Panc1 (cell line): ENCODE measurements around the gene EHBP1. TPM values are rescaled to one million over a fixed set of nuclear protein-coding genes. Genes with fewer than 3 reads are reported as not detected.

Experiments
- ATAC-seq: fragments of 200-7000 bp; cut with Tn5 transposase; 2 replicates; pipeline ENCODE4 v1.9.1; 2020; ENCODE audit warnings: mild to moderate bottlenecking, moderate library complexity
- BruUV-seq: library from RNA; stranded (reverse); fragments of 400-500 nt; replicated peaks from 2 replicates; lab custom pipeline; 2021; lab: Mats Ljungman, UMichigan
- CTCF ChIA-PET: fragments of 300-600 bp; sonication (Branson Sonifier 250); formaldehyde crosslinking; loops from one replicate; lab custom pipeline; 2022; ENCODE audit warnings: antibody characterized with exemption; lab: Charles Lee
- POLR2A ChIA-PET: fragments of 300-600 bp; sonication (Branson Sonifier 250); formaldehyde crosslinking; loops from one replicate; lab custom pipeline; 2022; ENCODE audit warnings: antibody characterized with exemption; lab: Charles Lee
- DNase-seq: peaks from one replicate; pipeline ENCODE4 v3.0.0-alpha.2; 2010; ENCODE audit warnings: low read depth, low spot score
- H3K27ac ChIP-seq: 2 replicates; pipeline ENCODE4 v1.5.1; 2011; ENCODE audit warnings: mild to moderate bottlenecking, low read length, inconsistent platforms
- H3K27me3 ChIP-seq: fragments of 200-500 bp; sonication (Bioruptor generic); 2 replicates; pipeline ENCODE4 v1.6.0; 2014; ENCODE audit warnings: low read length, inconsistent platforms; ENCODE audit not compliant: control insufficient read depth, insufficient read depth
- H3K36me3 ChIP-seq: fragments of 200-500 bp; sonication (Bioruptor generic); 2 replicates; pipeline ENCODE4 v1.5.1; 2014; ENCODE audit warnings: inconsistent platforms, mild to moderate bottlenecking, low read length, moderate library complexity; ENCODE audit not compliant: control insufficient read depth, insufficient read depth
- H3K4me1 ChIP-seq: 2 replicates; pipeline ENCODE4 v1.5.1; 2011; ENCODE audit warnings: inconsistent platforms, mild to moderate bottlenecking, low read length, moderate library complexity; ENCODE audit not compliant: control insufficient read depth, insufficient read depth
- H3K4me3 ChIP-seq, 2 experiments: 2 replicates each; pipeline ENCODE4 v1.5.1; 2011 to 2012; ENCODE audit warnings: low read depth in 2 of 2, low read length in 2 of 2, mild to moderate bottlenecking in 2 of 2, inconsistent platforms in 1 of 2, moderate library complexity in 1 of 2
- H3K9me3 ChIP-seq: fragments of 200-500 bp; sonication (Bioruptor generic); 2 replicates; pipeline ENCODE4 v1.5.1; 2014; ENCODE audit warnings: low read depth, mild to moderate bottlenecking, inconsistent platforms, low read length, moderate library complexity; ENCODE audit not compliant: control insufficient read depth, insufficient read depth
- CTCF ChIP-seq: fragments of 450-650 bp; IDR thresholded peaks from 2 replicates; pipeline ENCODE4 v1.5.1; 2017; ENCODE audit warnings: mild to moderate bottlenecking
- POLR2AphosphoS5 ChIP-seq: IDR thresholded peaks from 2 replicates; pipeline ENCODE4 v1.6.1; 2012; ENCODE audit warnings: mild to moderate bottlenecking, low read depth, low read length, moderate library complexity
- REST ChIP-seq, 2 experiments: IDR thresholded peaks; 2 replicates each; pipeline ENCODE4 v1.6.1; 2011 to 2012; ENCODE audit warnings: low read depth in 2 of 2, control low read depth in 1 of 2, low read length in 1 of 2, mild to moderate bottlenecking in 1 of 2, moderate library complexity in 1 of 2; ENCODE audit not compliant: insufficient read depth in 1 of 2
- SIN3A ChIP-seq: IDR thresholded peaks from 2 replicates; pipeline ENCODE4 v1.6.1; 2012; ENCODE audit warnings: low read depth, mild to moderate bottlenecking, low read length, moderate library complexity, borderline replicate concordance; ENCODE audit not compliant: insufficient read depth
- TCF7L2 ChIP-seq: IDR thresholded peaks from 2 replicates; pipeline ENCODE4 v1.6.1; 2011; ENCODE audit warnings: mild to moderate bottlenecking, low read depth, low read length, inconsistent platforms
- in situ Hi-C: cut with HindIII; loops from 2 replicates; pipeline ENCODE4 v1.10.0; 2016; ENCODE audit warnings: low sequenced_read_pairs, low pct_unique_long_range_greater_than_20kb
- intact Hi-C: fragments of 100-400 bp; cut with micrococcal nuclease; formaldehyde crosslinking; loops from one replicate; pipeline ENCODE4 v1.10.0; 2022; ENCODE audit not compliant: unreplicated experiment
- total RNA-seq: library from RNA; stranded (reverse); gene quantifications from one replicate; pipeline ENCODE4 v1.2.1, GENCODE V29; 2021; ENCODE audit not compliant: unreplicated experiment

EHBP1 gene
- total RNA-seq, 1 experiment from 2014 or later = 46.1 TPM

GRCh38 chr2:62692225-62692624, 13.3 kb upstream of the EHBP1 start:
- no peak overlapping the region for H3K4me3 ChIP-seq
- no peaks in the 10 kb centered on the region for H3K9me3 ChIP-seq
- POLR2A ChIA-PET = no interaction called here
- intact Hi-C loops (no loop called here), in situ Hi-C loops (no loop called here)
- H3K27me3 ChIP-seq = peaks cover 3% of the 10 kb centered on the region; the same call in 1 of the 2 replicates
- no peaks in the 10 kb centered on the region for H3K4me1 ChIP-seq
- no peak for DNase-seq
- CTCF ChIA-PET = no interaction called here
- no peak for TF ChIP-seq POLR2AphosphoS5
- no peak for TF ChIP-seq CTCF
- no peak for TF ChIP-seq REST (IDR thresholded peaks at IDR 0.05; ENCODE audit: insufficient read depth in 1 of 2, low read depth in 2 of 2, low read length in 1 of 2)
- TF ChIP-seq TCF7L2 = no peak
- no peak for TF ChIP-seq SIN3A
- H3K36me3 ChIP-seq = no peaks in the 10 kb centered on the region
- no TSS peak for BruUV-seq
- ATAC-seq = no peak
- H3K27ac ChIP-seq = no peak overlapping the region

GRCh38 chr2:62698653-62699052, 6.9 kb upstream of the EHBP1 start:
- Histone ChIP-seq H3K4me3 (no peak overlapping the region), H3K27me3 (no peaks in the 10 kb centered on the region), H3K9me3 (no peaks in the 10 kb centered on the region), H3K36me3 (no peaks in the 10 kb centered on the region), H3K27ac (no peak overlapping the region), H3K4me1 (no peaks in the 10 kb centered on the region)
- ChIA-PET CTCF (no interaction called here), POLR2A (interaction anchor here (0.6 kb wide), 1 partner anchor 43 kb away, joined by 8 read pairs; no protein-coding TSS in a partner anchor)
- no peak for TF ChIP-seq SIN3A
- TF ChIP-seq CTCF = no peak
- DNase-seq (no peak), ATAC-seq (no peak)
- BruUV-seq = no TSS peak
- in situ Hi-C loops = no loop called here
- intact Hi-C loops = no loop called here
